ENCODE results near the gene TFCP2L1.
A peak's percentile ranks its signal among the peaks of the same experiment; 100 is the strongest.

TFCP2L1 gene

GRCh38 chr2:121191191-121192170 lies 93.5 kb downstream of the TFCP2L1 start:
- DNase-seq: no peak

DNA sequence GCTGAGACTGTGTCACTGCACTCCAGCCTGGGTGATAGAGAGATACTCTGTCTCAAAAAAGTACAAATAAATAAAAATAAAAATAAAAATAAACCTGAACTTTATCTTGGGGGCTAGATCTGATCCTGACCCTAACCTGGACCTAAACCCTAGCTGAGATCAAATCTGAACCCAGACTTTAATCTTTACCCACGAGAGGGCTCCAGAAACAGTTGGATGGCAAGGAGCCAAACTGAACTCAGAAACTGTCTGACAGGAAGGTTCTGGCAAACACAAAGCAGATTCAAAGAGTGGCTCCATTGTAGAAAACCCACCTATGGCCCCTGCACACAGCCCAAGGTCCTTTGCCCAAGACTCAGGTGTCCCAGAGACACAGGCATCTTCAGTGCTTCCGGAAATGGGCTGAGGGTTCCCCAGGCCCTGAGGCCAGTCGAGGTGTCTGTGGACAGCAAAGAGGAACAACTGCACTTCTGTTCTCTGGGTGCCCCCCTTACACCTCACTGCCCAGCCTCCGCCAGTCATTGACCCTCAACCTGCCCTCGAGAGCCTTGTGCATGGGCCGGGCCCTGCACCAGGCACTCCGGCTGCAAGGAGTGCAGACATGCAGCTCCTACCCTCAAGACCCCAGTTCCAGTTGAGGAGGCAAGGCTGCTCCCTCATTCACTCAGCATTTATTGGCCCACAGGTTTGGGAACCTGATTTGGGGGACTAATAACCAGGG lies 95.2 kb downstream of the TFCP2L1 start:
- DNase-seq: peak; percentile 19

- no peak for DNase-seq
These were observed 96.0 kb downstream of the TFCP2L1 start for GRCh38 chr2:121189011-121189410.

DNA sequence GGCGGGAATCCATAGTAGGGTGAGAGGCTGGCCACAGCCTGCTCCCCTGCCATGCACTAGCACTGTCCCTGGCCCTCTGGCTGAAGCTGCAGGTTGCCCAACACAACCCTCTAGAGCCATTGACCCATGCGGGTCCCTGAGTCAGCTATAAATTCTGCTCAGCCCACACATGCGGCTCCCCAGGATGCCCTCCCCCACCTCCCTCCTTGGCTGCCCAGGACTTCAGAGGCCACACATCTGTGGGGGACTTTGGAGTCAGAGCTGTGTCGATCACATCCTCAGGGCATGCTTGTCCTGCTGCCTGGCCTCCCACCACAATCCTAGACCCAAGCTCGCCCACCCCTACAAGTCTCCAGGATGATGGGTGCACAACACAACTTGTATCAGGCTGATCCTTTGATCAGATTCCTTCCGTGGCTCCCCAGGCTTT lies 97.0 kb downstream of the TFCP2L1 start:
- DNase-seq: no peak

GRCh38 chr2:121187351-121187981 lies 97.5 kb downstream of the TFCP2L1 start:
- no peak for DNase-seq

- DNase-seq: peak; percentile 47
These were observed 98.7 kb downstream of the TFCP2L1 start for GRCh38 chr2:121186261-121186660.

GRCh38 chr2:121185571-121186074 lies 99.4 kb downstream of the TFCP2L1 start:
- DNase-seq: peak; percentile 96

GRCh38 chr2:121185111-121185510 lies 99.9 kb downstream of the TFCP2L1 start:
- no peak for DNase-seq

DNA sequence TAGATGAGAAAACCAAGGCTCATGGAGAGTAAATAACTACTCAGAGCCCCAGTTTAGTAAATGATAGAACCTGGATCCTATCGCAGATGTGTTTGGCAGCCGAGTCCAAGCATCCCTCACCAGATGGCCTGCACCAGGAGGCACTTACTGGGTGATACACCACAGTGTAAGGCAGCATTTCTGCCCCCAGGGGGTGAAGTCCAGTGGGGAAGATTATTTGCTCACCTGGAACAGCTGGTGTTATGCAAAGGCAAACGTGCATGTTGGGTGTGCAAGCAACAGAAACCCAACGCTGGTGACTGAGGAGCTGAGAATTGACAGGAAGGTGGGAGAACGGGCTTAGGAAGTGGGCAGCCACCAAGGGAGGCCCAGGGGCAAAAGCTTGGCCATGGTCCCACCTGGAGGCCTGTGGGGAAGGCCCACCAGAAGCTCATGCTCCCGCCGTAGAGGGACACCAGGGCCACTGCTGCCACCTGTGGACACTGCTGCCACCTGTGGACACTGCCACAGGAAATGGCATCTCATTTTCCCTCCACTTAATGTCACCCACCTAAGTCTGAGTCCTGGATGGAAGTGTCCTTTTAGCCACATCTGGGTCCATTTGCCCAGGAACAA lies 100.6 kb downstream of the TFCP2L1 start:
- peak; percentile 71 for DNase-seq

- DNase-seq: no peak
These were observed 102.5 kb downstream of the TFCP2L1 start for GRCh38 chr2:121182520-121182919.

DNA sequence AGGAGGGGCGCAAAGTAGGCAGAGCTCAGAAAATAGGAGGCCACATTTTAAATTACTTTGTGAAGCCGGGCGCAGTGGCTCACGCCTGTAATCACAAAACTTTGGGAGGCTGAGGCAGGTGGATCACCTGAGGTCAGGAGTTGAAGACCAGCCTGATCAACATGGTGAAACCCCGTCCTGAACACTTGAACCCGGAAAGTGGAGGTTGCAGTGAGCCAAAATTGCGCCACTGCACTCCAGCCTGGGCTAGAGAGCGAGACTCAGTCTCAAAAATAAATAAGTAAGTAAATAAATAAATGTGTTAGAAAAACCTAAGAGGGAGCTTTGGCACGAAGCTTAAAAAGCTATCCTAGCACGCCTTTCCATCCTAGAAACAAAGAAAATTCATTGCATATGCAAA lies 105.5 kb downstream of the TFCP2L1 start:
- DNase-seq: no peak

DNA sequence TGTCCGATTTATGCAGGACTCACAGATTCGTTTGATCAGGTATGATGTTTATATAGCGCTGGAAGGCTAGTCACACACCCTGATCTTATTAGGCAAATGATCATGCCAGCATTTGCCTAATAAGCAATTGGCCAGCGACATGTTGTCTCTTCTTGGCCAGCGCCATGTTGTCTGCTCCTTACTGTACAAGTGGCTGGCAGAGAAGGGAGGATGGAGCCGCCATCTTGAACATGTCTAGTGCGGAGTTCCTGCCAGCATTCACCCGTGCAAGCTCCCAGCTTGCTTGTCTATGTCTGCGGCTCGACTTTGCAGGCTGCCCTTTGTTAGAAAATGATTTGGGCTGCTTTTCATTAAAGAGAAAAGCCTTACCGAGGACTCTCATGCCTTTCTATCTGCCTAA lies 106.3 kb downstream of the TFCP2L1 start:
- DNase-seq: no peak

DNA sequence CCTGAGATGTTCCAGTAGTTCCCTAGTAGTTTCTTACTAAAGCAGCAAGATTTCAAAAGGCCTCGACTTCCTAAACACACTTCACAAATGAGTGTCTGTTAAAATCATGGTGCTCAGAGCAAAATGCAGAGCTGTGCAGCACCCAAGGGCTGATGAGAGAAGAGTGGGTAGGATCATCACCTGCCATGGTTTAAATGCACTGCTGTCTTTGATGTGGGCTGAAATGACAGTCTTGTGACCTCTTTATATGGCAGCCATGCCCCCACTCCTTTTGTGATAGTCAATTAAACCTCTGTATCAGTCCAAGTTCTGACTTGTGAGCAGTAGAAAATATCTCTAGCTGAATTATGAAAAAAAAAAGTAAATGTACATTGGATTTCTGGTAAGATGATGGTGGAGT lies 107.1 kb downstream of the TFCP2L1 start:
- DNase-seq: no peak

DNA sequence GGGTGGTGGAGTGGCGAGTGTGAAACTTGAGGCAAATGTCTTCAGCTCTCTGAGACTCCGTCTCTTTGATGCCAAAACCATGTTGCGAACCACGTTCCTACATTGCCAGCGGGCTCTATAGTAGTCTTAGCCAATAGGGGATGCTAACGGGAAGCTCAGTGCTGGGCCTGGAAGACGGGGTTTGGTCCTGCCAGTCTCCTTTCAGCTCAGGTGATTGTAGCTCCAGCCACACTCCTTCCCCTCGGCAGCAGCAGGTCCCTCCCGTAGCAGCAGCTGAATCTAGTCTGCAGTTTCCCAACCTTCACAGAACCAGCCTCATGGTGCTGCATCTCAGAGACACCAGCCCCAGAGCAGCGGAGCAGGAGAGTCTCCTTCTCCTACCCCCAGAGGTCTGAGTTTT lies 109.7 kb downstream of the TFCP2L1 start:
- DNase-seq: no peak

- no peak for DNase-seq
These were observed 111.2 kb downstream of the TFCP2L1 start for GRCh38 chr2:121173806-121174205.

GRCh38 chr2:121173112-121173511 lies 111.9 kb downstream of the TFCP2L1 start:
- no peak for DNase-seq

- DNase-seq: no peak
These were observed 112.5 kb downstream of the TFCP2L1 start for GRCh38 chr2:121172456-121172855.

DNA sequence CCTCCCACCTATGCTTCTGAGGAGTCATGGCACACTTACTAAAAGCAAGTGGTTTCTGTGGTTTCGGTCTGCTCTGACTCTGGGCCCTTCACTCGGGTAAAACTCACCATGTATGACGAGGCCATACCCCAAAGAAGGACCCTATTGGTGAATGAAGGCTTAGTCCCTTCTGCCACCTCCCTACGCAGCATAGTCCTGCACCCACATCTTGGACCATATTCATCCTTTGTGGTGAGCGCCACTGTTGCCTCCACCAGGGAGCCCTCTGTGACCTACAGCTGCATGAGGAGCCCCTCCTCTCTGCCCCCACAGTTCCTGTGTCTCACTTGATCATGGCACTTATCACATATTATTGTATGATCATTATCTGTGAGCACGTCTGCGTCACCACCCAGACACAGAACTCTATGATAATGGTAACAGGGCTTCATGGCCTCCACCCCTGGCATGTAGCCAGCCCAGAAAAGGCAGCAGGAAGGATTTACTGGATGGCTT lies 113.3 kb downstream of the TFCP2L1 start:
- DNase-seq: no peak

- no peak for DNase-seq
These were observed 114.4 kb downstream of the TFCP2L1 start for GRCh38 chr2:121170577-121170976.

DNA sequence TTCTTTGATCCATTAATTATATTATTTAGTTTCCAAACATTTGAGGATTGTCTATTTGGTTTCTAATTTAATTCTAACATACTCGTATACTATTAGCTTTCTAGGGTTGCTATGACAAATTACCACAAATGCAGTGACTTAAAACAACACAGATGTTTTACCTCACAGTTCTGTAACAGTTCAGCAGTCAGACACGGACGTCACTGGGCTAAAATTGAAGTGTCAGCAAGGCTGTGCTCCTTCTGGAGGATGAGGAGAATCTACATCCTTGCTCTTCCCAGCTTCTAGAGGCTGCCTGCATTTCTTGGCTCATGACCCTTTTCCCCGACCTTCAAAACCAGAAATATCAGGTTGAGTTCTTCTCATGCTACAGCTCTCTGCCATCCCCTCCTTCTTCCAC lies 117.6 kb downstream of the TFCP2L1 start:
- no peak for DNase-seq
